GM12878 (cell line): ENCODE data around the gene RORC. TPM values are rescaled to one million over a fixed set of nuclear protein-coding genes. Genes with fewer than 3 reads are reported as not detected.

ENCODE experiments used
- ATAC-seq: fragments of 200-7000 bp; cut with Tn5 transposase; 3 replicates; pipeline ENCODE4 v1.9.1; 2020; ENCODE audit warnings: mild to moderate bottlenecking, moderate library complexity
- BruUV-seq: library from RNA; stranded (reverse); fragments of 400-500 nt; replicated peaks from 2 replicates; lab custom pipeline; 2021; lab: Mats Ljungman, UMichigan
- CTCF ChIA-PET: fragments of 300-600 bp; sonication (Branson Sonifier 250); formaldehyde crosslinking; extraction: SDS; loops from one replicate; lab custom pipeline; 2021; ENCODE audit warnings: inconsistent platforms; lab: Yijun Ruan, JAX
- POLR2A ChIA-PET: fragments of 350-600 bp; formaldehyde crosslinking; extraction: SDS; loops from one replicate; lab custom pipeline; 2021; ENCODE audit warnings: inconsistent platforms; lab: Charles Lee
- RAD21 ChIA-PET: fragments of 300-600 bp; sonication (Branson Sonifier 250); formaldehyde crosslinking; loops from one replicate; lab custom pipeline; 2023; ENCODE audit warnings: antibody characterized with exemption; ENCODE audit not compliant: unreplicated experiment; lab: Charles Lee
- SMC1A ChIA-PET: fragments of 300-600 bp; sonication (Branson Sonifier 250); formaldehyde crosslinking; loops from one replicate; lab custom pipeline; 2023; ENCODE audit not compliant: unreplicated experiment, uncharacterized antibody; lab: Charles Lee
- DNase-seq: peaks from one replicate; pipeline ENCODE4 v3.0.0-alpha.2; 2011; ENCODE audit warnings: low read depth, low spot score
- FAIRE-seq: peaks from 3 replicates; lab custom pipeline; 2011; peaks lifted over from hg19 to GRCh38; lab: Jason Lieb, UNC
- H2AFZ ChIP-seq: 2 replicates; pipeline ENCODE4 v1.6.0; 2011; ENCODE audit warnings: low read depth, low read length, control low read depth; ENCODE audit not compliant: control insufficient read depth
- H3K27ac ChIP-seq: 2 replicates; pipeline ENCODE4 v1.5.1; 2011; ENCODE audit warnings: control low read depth; ENCODE audit not compliant: control insufficient read depth, insufficient read depth
- H3K27me3 ChIP-seq, 2 experiments: replicated peaks in 1 of 2; 2 replicates each; pipeline versions ENCODE4 v1.6.0 to v1.6.1; 2011; ENCODE audit warnings: low read length in 1 of 2; ENCODE audit not compliant: control insufficient read depth in 2 of 2, insufficient read depth in 2 of 2
- H3K36me3 ChIP-seq, 2 experiments: 2 replicates each; pipeline ENCODE4 v1.5.1; 2011; ENCODE audit warnings: low read length in 1 of 2; ENCODE audit not compliant: control insufficient read depth in 2 of 2, insufficient read depth in 2 of 2
- H3K4me1 ChIP-seq: 2 replicates; pipeline ENCODE4 v1.6.1; 2011; ENCODE audit warnings: mild to moderate bottlenecking, low read length, moderate library complexity, mixed read lengths; ENCODE audit not compliant: control insufficient read depth, insufficient read depth
- H3K4me2 ChIP-seq: 2 replicates; pipeline ENCODE4 v1.6.0; 2011; ENCODE audit warnings: control low read depth; ENCODE audit not compliant: control insufficient read depth, insufficient read depth
- H3K4me3 ChIP-seq: fragments of 200-600 bp; sonication (generic); 2 replicates; pipeline ENCODE4 v1.5.1; 2016
- H3K79me2 ChIP-seq: 2 replicates; pipeline ENCODE4 v1.6.0; 2011; ENCODE audit warnings: low read length; ENCODE audit not compliant: control insufficient read depth, insufficient read depth
- H3K9ac ChIP-seq: 2 replicates; pipeline ENCODE4 v1.8.0; 2011; ENCODE audit warnings: low read length, control low read depth, mixed read lengths; ENCODE audit not compliant: control insufficient read depth, insufficient read depth
- H3K9me3 ChIP-seq: replicated peaks from 3 replicates; pipeline ENCODE4 v1.5.1; 2011; ENCODE audit warnings: mild to moderate bottlenecking, low read length; ENCODE audit not compliant: control insufficient read depth, insufficient read depth
- H4K20me1 ChIP-seq: 2 replicates; pipeline ENCODE4 v1.6.0; 2011; ENCODE audit not compliant: control insufficient read depth, insufficient read depth
- CBX3 ChIP-seq: fragments of 200-600 bp; sonication (generic); IDR thresholded peaks from 2 replicates; pipeline ENCODE4 v1.6.1; 2016; ENCODE audit warnings: low read depth, borderline replicate concordance
- CHD1 ChIP-seq: IDR thresholded peaks from 2 replicates; pipeline ENCODE4 v1.6.1; 2012; ENCODE audit warnings: low read depth, low read length, improper control_type of control experiment
- EGR1 ChIP-seq, 2 experiments: IDR thresholded peaks; 1 replicate in 1 of 2; 2 replicates in 1 of 2; pipeline ENCODE4 v1.6.1; 2011 to 2012; ENCODE audit warnings: low read depth in 2 of 2, low read length in 2 of 2, borderline replicate concordance in 1 of 2, mild to moderate bottlenecking in 1 of 2, moderate library complexity in 1 of 2
- HDGF ChIP-seq: fragments of 450-650 bp; IDR thresholded peaks from 2 replicates; pipeline ENCODE4 v1.6.1; 2016; ENCODE audit warnings: antibody characterized with exemption
- IRF3 ChIP-seq: fragments of 450-650 bp; IDR thresholded peaks from 2 replicates; pipeline ENCODE4 v1.6.1; 2014; ENCODE audit warnings: mild to moderate bottlenecking
- JUND ChIP-seq: IDR thresholded peaks from 2 replicates; pipeline ENCODE4 v1.6.1; 2012; ENCODE audit warnings: low read depth, mild to moderate bottlenecking, low read length, improper control_type of control experiment, moderate library complexity
- LARP7 ChIP-seq: fragments of 450-650 bp; IDR thresholded peaks from 2 replicates; pipeline ENCODE4 v1.6.1; 2017; ENCODE audit warnings: mild to moderate bottlenecking
- MTA2 ChIP-seq: fragments of 450-650 bp; IDR thresholded peaks from 2 replicates; pipeline ENCODE4 v1.6.1; 2016; ENCODE audit warnings: low read depth, mild to moderate bottlenecking, moderate library complexity
- NBN ChIP-seq: fragments of 450-650 bp; IDR thresholded peaks from 2 replicates; pipeline ENCODE4 v1.6.1; 2016
- NR2C2 ChIP-seq: IDR thresholded peaks from 2 replicates; pipeline ENCODE4 v1.6.1; 2011; ENCODE audit warnings: borderline replicate concordance, low read depth; ENCODE audit not compliant: control insufficient read depth, insufficient read length
- POLR2AphosphoS5 ChIP-seq: IDR thresholded peaks from 2 replicates; pipeline ENCODE4 v1.6.1; 2011; ENCODE audit warnings: mild to moderate bottlenecking, low read length, inconsistent platforms
- RB1 ChIP-seq: fragments of 450-650 bp; formaldehyde crosslinking; IDR thresholded peaks from 2 replicates; pipeline ENCODE4 v1.6.1; 2017; ENCODE audit warnings: mild to moderate bottlenecking, borderline replicate concordance
- RFX5 ChIP-seq: IDR thresholded peaks from 2 replicates; pipeline ENCODE4 v1.6.1; 2011; ENCODE audit warnings: low read depth, low read length, improper control_type of control experiment
- STAT1 ChIP-seq: fragments of 450-650 bp; conservative IDR thresholded peaks from 2 replicates; pipeline ENCODE4 v1.6.1; 2014; ENCODE audit warnings: antibody characterized with exemption, mild to moderate bottlenecking
- TCF7 ChIP-seq: IDR thresholded peaks from 2 replicates; pipeline ENCODE4 v1.6.1; 2014; ENCODE audit warnings: antibody characterized with exemption, borderline replicate concordance
- ZBTB11 ChIP-seq: fragments of 450-650 bp; formaldehyde crosslinking; IDR thresholded peaks from 2 replicates; pipeline ENCODE4 v1.5.0; 2022; ENCODE audit warnings: mild to moderate bottlenecking, missing genetic modification characterization
- ZNF207 ChIP-seq: fragments of 450-650 bp; IDR thresholded peaks from 2 replicates; pipeline ENCODE4 v1.6.1; 2014; ENCODE audit warnings: antibody characterized with exemption, mild to moderate bottlenecking, borderline replicate concordance
- WGBS: methylation state at CpG from one replicate; pipeline ENCODE4 v1.1.6; 2016; ENCODE audit warnings: low lambda C conversion rate; ENCODE audit not compliant: insufficient replicate concordance, insufficient coverage; ENCODE audit errors: missing lambda C conversion rate; 5-methylcytosine and 5-hydroxymethylcytosine counted together
- in situ Hi-C: fragments of 300-500 bp; cut with MboI; formaldehyde crosslinking; loops from 9 replicates; pipeline ENCODE4 v1.14.3; 2018; ENCODE audit warnings: mixed read lengths
- intact Hi-C: fragments of 100-400 bp; cut with micrococcal nuclease; formaldehyde crosslinking; loops from one replicate; pipeline ENCODE4 v1.14.2; 2022; ENCODE audit not compliant: unreplicated experiment
- polyA plus RNA-seq, 11 experiments: library from polyadenylated mRNA; depleted of rRNA in 4 of 11; unstranded in 6 of 11; stranded (reverse) in 5 of 11; fragments of >200 nt; fragmentation: Nextera tagmentation in 4 of 11; fragmentation: Illumina TruSeq in 1 of 11; extraction: Ambion mirVana in 4 of 11; extraction: Trizol in 1 of 11; gene quantifications; 1 replicate in 1 of 11; 2 replicates in 10 of 11; pipeline versions ENCODE4 v1.2.1 to v1.2.3, GENCODE V29; 2011 to 2016; ENCODE audit warnings: inconsistent platforms in 2 of 11, missing spikeins in 2 of 11, low read depth in 1 of 11
- total RNA-seq, 4 experiments: library from RNA; depleted of rRNA in 3 of 4; stranded (reverse); fragments of >200 nt in 3 of 4; fragmentation: Illumina TruSeq in 1 of 4; extraction: Trizol in 1 of 4; gene quantifications; 2 replicates each; pipeline versions ENCODE4 v1.2.1 to v1.2.3, GENCODE V29; 2013 to 2021
- TF ChIP-seq, protein P1 (sequence below): fragments of 450-650 bp; IDR thresholded peaks from 2 replicates; pipeline ENCODE4 v1.6.1; 2017; ENCODE audit warnings: borderline replicate concordance

The RORC gene
- total and polyA plus RNA-seq, 10 of the 15 experiments (the other 5 are each of a cell fraction or from before 2014, with no cell fraction given), result not detected

DNA sequence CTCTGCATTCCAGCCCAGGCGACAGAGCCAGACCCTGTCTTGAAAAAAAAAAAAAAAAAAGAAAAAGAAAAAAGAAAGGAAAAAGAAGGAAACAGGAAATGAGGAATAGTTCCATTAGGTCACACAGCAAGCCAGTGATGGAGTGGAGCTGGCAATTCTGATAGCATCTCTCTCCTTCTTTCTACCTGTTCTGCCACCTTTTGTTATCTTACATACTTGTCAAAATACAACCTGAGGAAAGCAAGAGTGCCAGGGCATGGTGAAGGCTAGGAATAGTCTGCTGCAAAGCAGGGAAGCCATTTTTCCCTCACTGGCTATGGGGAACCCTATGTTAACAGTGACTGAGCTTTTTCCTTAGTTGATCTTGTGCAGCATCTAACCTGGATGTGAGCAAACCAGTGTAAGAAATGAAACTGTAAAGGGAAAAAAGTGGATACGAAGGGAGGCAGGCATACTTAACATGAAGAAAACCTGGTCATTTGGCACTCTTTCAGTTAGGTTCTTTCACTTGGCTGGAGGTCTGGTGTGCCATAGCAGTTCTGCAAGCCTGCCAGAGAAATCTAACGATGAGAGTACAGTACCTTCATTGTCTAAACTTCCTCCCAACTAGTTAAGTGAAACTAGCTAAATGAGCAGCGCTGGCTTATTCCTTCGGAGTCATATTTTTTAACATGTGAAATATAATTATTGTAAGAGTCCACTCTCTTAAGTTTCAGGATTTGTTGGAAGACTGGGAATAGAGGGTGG, 39.9 kb upstream of the RORC start (continued):
- no peak for TF ChIP-seq MTA2
- TF ChIP-seq EGR1 (IDR thresholded peaks at IDR 0.05; ENCODE audit: borderline replicate concordance in 1 of 2, low read depth in 2 of 2, low read length in 2 of 2), result no peak
- TF ChIP-seq CHD1, result no peak
- TF ChIP-seq, all 136 proteins: peak for 0

DNA sequence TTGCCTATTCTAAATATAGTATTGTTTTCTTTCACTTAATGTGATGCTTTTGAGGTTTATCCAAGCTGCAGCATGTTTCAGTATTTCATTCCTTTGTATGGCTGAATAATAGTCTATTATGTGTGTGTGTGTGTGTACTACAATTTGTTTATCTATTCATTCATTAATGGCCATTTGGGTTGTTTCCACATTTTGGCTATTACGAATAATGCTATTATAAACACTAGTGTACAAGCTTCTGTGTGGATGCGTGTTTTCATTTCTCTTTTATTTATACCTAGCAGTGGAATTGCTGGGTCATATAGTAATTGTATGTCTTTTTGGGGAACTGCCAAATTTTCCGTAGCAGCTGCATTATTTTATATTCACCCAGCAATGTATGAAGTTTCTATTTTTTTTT, 36.9 kb upstream of the RORC start:
- in situ Hi-C loops, result no loop called here
- Histone ChIP-seq H3K9ac (no peak overlapping the region), H2AFZ (no peak overlapping the region), H3K4me1 (no peaks in the 10 kb centered on the region), H3K4me2 (no peak overlapping the region), H3K4me3 (no peak overlapping the region), H3K9me3 (no peaks in the 10 kb centered on the region), H3K27ac (no peak overlapping the region), H3K36me3 (0 out of 4 replicates have a peak, but pooled peaks cover 0 to under 1% of the 10 kb centered on the region in 2 experiments), H3K79me2 (no peaks in the 10 kb centered on the region), H4K20me1 (no peaks in the 10 kb centered on the region), H3K27me3 (no peaks in the 10 kb centered on the region; a peak in 1 of 4 replicates)
- ATAC-seq, result no peak
- ChIA-PET POLR2A (no interaction called here), RAD21 (no interaction called here), CTCF (interaction anchor here (0.8 kb wide), 1 partner anchor 22 kb away, joined by 3 read pairs; no protein-coding TSS in a partner anchor), SMC1A (interaction anchor here (1.2 kb wide), 1 partner anchor 10 kb away, joined by 3 read pairs; no protein-coding TSS in a partner anchor)
- no peak for DNase-seq
- intact Hi-C loops, result no loop called here
- no peak for FAIRE-seq
- WGBS, result 19% methylated on average over 3 of the region's 3 CpGs
- BruUV-seq, result no TSS peak
- TF ChIP-seq POLR2AphosphoS5 (no peak), JUND (no peak), STAT1 (no peak), LARP7 (no peak), NR2C2 (no peak), NBN (no peak), ZBTB11 (CRISPR knock-in tag) (no peak), CBX3 (no peak), TCF7 (no peak), IRF3 (no peak), HDGF (no peak), CHD1 (no peak), RB1 (no peak), ZNF207 (no peak), RFX5 (no peak)
- TF ChIP-seq, protein P1, sequence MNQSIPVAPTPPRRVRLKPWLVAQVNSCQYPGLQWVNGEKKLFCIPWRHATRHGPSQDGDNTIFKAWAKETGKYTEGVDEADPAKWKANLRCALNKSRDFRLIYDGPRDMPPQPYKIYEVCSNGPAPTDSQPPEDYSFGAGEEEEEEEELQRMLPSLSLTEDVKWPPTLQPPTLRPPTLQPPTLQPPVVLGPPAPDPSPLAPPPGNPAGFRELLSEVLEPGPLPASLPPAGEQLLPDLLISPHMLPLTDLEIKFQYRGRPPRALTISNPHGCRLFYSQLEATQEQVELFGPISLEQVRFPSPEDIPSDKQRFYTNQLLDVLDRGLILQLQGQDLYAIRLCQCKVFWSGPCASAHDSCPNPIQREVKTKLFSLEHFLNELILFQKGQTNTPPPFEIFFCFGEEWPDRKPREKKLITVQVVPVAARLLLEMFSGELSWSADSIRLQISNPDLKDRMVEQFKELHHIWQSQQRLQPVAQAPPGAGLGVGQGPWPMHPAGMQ, result no peak
